HFFc6 (cell line): ENCODE results near the gene ACAD8. TPM values are rescaled to one million over a fixed set of nuclear protein-coding genes. Genes with fewer than 3 reads are reported as not detected.

Experiments used
- DNase-seq: peaks from one replicate; pipeline ENCODE4 v3.0.0-alpha.2; 2018
- H3K27ac Mint-ChIP-seq: 2 replicates; pipeline ENCODE4 v1.8.0; 2020; ENCODE audit warnings: mild to moderate bottlenecking, mixed read lengths
- H3K27me3 Mint-ChIP-seq: 2 replicates; pipeline ENCODE4 v1.8.0; 2021; ENCODE audit warnings: mild to moderate bottlenecking, moderate library complexity, mixed read lengths; ENCODE audit not compliant: insufficient read depth
- H3K36me3 Mint-ChIP-seq: 2 replicates; pipeline ENCODE4 v1.8.0; 2021; ENCODE audit warnings: low read depth, mixed read lengths
- H3K4me1 Mint-ChIP-seq: 2 replicates; pipeline ENCODE4 v1.8.0; 2020; ENCODE audit warnings: low read depth, mixed read lengths
- H3K4me3 Mint-ChIP-seq: 2 replicates; pipeline ENCODE4 v1.8.0; 2020; ENCODE audit warnings: mild to moderate bottlenecking, moderate library complexity, mixed read lengths
- H3K9me3 Mint-ChIP-seq: 2 replicates; pipeline ENCODE4 v1.8.0; 2020; ENCODE audit warnings: mild to moderate bottlenecking, mixed read lengths
- total RNA-seq, 6 experiments: library from RNA; stranded (reverse); fragmentation: NEBNext Ultra II Directional; extraction: Animal tissue kit (Norgen Biotek cat#: 25700); gene quantifications; 2 replicates in 1 of 6; 3 replicates in 5 of 6; pipeline ENCODE4 v1.2.3, GENCODE V29; 2021
- TF ChIP-seq, protein P1 (sequence below): fragments of 200-600 bp; sonication (generic); IDR thresholded peaks from 2 replicates; pipeline ENCODE4 v1.5.0; 2021; ENCODE audit warnings: antibody characterized with exemption, mild to moderate bottlenecking

Gene ACAD8
- total RNA-seq, 6 experiments from 2014 or later = 11.8 to 15.7 (median 13.8) TPM

GRCh38 chr11:134289167-134289566 is 35.8 kb downstream of the ACAD8 start:
- TF ChIP-seq, protein P1, sequence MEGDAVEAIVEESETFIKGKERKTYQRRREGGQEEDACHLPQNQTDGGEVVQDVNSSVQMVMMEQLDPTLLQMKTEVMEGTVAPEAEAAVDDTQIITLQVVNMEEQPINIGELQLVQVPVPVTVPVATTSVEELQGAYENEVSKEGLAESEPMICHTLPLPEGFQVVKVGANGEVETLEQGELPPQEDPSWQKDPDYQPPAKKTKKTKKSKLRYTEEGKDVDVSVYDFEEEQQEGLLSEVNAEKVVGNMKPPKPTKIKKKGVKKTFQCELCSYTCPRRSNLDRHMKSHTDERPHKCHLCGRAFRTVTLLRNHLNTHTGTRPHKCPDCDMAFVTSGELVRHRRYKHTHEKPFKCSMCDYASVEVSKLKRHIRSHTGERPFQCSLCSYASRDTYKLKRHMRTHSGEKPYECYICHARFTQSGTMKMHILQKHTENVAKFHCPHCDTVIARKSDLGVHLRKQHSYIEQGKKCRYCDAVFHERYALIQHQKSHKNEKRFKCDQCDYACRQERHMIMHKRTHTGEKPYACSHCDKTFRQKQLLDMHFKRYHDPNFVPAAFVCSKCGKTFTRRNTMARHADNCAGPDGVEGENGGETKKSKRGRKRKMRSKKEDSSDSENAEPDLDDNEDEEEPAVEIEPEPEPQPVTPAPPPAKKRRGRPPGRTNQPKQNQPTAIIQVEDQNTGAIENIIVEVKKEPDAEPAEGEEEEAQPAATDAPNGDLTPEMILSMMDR = no peak
- no peak for DNase-seq
- Mint-ChIP-seq H3K27me3 (peaks cover 11% of the 10 kb centered on the region), H3K9me3 (no peaks in the 10 kb centered on the region; the same call in 1 of the 2 replicates), H3K4me1 (no peaks in the 10 kb centered on the region), H3K27ac (no peak overlapping the region), H3K4me3 (no peak overlapping the region), H3K36me3 (no peaks in the 10 kb centered on the region)

DNA sequence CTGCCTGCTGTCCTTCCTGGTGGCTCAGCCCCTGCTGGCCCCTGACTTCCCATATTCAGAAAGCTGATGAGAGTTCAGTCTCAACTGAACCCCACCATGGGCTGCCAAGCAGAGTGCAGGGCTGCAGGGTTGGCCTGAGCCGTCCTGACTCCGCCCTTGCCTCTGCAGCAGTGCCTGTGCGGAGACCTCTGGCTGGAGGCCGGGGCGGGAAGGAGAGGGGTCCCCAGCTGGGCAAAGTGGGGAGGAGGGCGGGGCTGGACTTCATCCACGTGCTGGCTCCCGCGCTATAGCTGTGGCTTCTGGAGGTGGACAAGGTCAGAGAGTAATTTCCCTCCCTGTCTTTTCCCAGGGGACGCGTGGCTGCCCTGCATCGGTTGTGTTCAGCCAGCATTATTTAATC is 36.4 kb downstream of the ACAD8 start:
- no peaks in the 10 kb centered on the region; the same call in 1 of the 2 replicates for H3K9me3 Mint-ChIP-seq
- H3K36me3 Mint-ChIP-seq = no peaks in the 10 kb centered on the region
- no peak overlapping the region for H3K27ac Mint-ChIP-seq
- peaks cover 9% of the 10 kb centered on the region for H3K27me3 Mint-ChIP-seq
- no peak for DNase-seq
- H3K4me3 Mint-ChIP-seq = no peak overlapping the region
- H3K4me1 Mint-ChIP-seq = no peaks in the 10 kb centered on the region
- TF ChIP-seq, protein P1 = no peak

- no peak overlapping the region for H3K4me3 Mint-ChIP-seq
- no peaks in the 10 kb centered on the region for H3K4me1 Mint-ChIP-seq
- no peak for DNase-seq
- TF ChIP-seq, protein P1 = no peak
- H3K9me3 Mint-ChIP-seq = no peaks in the 10 kb centered on the region; the same call in 1 of the 2 replicates
- H3K36me3 Mint-ChIP-seq = no peaks in the 10 kb centered on the region
- H3K27me3 Mint-ChIP-seq = peaks cover 9% of the 10 kb centered on the region
- no peak overlapping the region for H3K27ac Mint-ChIP-seq
Measured at GRCh38 chr11:134290646-134291045, 37.3 kb downstream of the ACAD8 start.

DNA sequence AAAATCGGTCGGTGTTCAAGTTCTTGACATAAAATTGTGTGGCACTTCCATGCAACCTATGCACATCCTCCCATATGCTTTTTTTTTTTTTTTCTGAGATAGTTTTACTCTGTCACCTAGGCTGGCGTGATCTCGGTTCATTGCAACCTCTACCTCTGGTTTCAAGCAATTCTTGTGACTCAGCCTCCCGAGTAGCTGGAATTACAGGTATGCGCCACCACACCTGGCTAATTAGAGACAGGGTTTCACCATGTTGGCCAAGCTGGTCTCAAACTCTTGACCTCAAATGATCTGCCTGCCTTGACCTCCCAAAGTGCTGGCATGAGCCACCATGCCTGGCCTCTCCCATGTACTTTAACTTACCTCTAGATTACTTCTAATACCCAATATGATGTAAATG is 37.8 kb downstream of the ACAD8 start:
- Mint-ChIP-seq H3K27me3 (peaks cover 9% of the 10 kb centered on the region), H3K4me3 (no peak overlapping the region), H3K9me3 (no peaks in the 10 kb centered on the region; the same call in 1 of the 2 replicates), H3K4me1 (no peaks in the 10 kb centered on the region), H3K36me3 (no peaks in the 10 kb centered on the region), H3K27ac (no peak overlapping the region)
- DNase-seq = no peak
- TF ChIP-seq, protein P1 = no peak

DNA sequence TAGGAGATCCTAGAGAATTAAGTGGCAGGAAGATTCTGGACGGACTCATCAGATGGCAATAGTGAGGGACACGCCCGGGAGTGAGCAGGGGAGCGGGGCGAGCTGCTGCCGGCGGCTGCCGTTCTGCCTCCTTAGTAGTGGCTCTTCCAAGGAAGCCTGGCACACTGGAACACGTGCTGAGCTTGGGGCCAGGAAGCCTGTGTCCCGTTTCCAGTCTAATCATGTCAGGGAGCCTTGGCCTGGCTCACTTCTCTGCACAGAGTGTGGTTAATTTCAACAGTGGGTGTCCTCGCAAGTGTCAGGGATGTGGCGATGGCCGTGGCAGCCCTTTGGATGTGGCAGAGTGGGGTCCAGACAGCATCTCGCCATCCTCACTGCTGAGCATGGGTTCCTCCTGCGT is 39.3 kb downstream of the ACAD8 start:
- DNase-seq = no peak
- TF ChIP-seq, protein P1 = no peak
- Mint-ChIP-seq H3K27ac (no peak overlapping the region), H3K27me3 (peaks cover 9% of the 10 kb centered on the region), H3K4me3 (no peak overlapping the region), H3K36me3 (no peaks in the 10 kb centered on the region), H3K4me1 (no peaks in the 10 kb centered on the region), H3K9me3 (no peaks in the 10 kb centered on the region; the same call in 1 of the 2 replicates)
